SK-N-SH (cell line): ENCODE measurements around the gene MYH11. TPM values are rescaled to one million over a fixed set of nuclear protein-coding genes. Genes with fewer than 3 reads are reported as not detected.
A peak's percentile ranks its signal among the peaks of the same experiment; 100 is the strongest.
"Not testable (repeated sequence)": the region's sequence is repeated elsewhere in the genome, so short reads cannot be mapped to it uniquely, and the experiment has no call there.

Source experiments
- CTCF ChIA-PET: fragments of 300-600, 350-600 bp; formaldehyde crosslinking; extraction: SDS; loops from one replicate; lab custom pipeline; 2021; lab: Yijun Ruan, JAX
- POLR2A ChIA-PET: fragments of 350-600 bp; sonication (Branson Sonifier 250); formaldehyde crosslinking; extraction: SDS; loops from one replicate; lab custom pipeline; 2020; ENCODE audit warnings: antibody characterized with exemption, inconsistent platforms; lab: Yijun Ruan, JAX
- DNase-seq: peaks from one replicate; pipeline ENCODE4 v3.0.0; 2012
- H2AFZ ChIP-seq: fragments of 200-600 bp; sonication (generic); 2 replicates; pipeline ENCODE4 v1.8.1; 2016; ENCODE audit warnings: antibody characterized with exemption, mild to moderate bottlenecking, low read depth
- H3F3A ChIP-seq: fragments of 200-600 bp; sonication (generic); replicated peaks from 2 replicates; pipeline ENCODE3; 2016; ENCODE audit warnings: antibody characterized with exemption, mild to moderate bottlenecking; ENCODE audit not compliant: insufficient read depth
- H3K27ac ChIP-seq, 2 experiments: fragments of 200-500 bp in 1 of 2; fragments of 200-600 bp in 1 of 2; sonication (Bioruptor generic) in 1 of 2; sonication (generic), shearing (Covaris generic) in 1 of 2; 2 replicates each; pipeline versions ENCODE4 v1.5.1 to v1.6.1; 2014 to 2016; ENCODE audit warnings: low read depth in 2 of 2, inconsistent platforms in 1 of 2, low read length in 1 of 2, mild to moderate bottlenecking in 1 of 2, mixed read lengths in 1 of 2
- H3K27me3 ChIP-seq: fragments of 200-600 bp; sonication (generic), shearing (Covaris generic); 2 replicates; pipeline ENCODE4 v1.6.1; 2016; ENCODE audit warnings: mixed run types; ENCODE audit not compliant: insufficient read depth
- H3K36me3 ChIP-seq, 2 experiments: fragments of 200-500 bp in 1 of 2; fragments of 200-600 bp in 1 of 2; sonication (Bioruptor generic) in 1 of 2; sonication (generic) in 1 of 2; replicated peaks in 1 of 2; 2 replicates each; pipeline versions ENCODE3 to v1.5.1; 2014 to 2016; ENCODE audit warnings: low read length in 1 of 2, mild to moderate bottlenecking in 1 of 2; ENCODE audit not compliant: insufficient read depth in 2 of 2, control insufficient read depth in 1 of 2
- H3K4me1 ChIP-seq, 2 experiments: fragments of 200-500 bp in 1 of 2; fragments of 200-600 bp in 1 of 2; sonication (Bioruptor generic) in 1 of 2; sonication (generic), shearing (Covaris generic) in 1 of 2; 2 replicates each; pipeline versions ENCODE4 v1.5.1 to v1.6.1; 2014 to 2016; ENCODE audit warnings: low read depth in 1 of 2, low read length in 1 of 2, mixed run types in 1 of 2; ENCODE audit not compliant: insufficient read depth in 2 of 2, control insufficient read depth in 1 of 2
- H3K4me2 ChIP-seq: fragments of 200-600 bp; sonication (generic), shearing (Covaris generic); 2 replicates; pipeline ENCODE4 v1.6.1; 2017; ENCODE audit warnings: mixed run types
- H3K4me3 ChIP-seq, 2 experiments: fragments of 200-500 bp in 1 of 2; fragments of 200-600 bp in 1 of 2; sonication (Bioruptor generic) in 1 of 2; sonication (generic), shearing (Covaris generic) in 1 of 2; 2 replicates each; pipeline versions ENCODE4 v1.5.1 to v1.8.1; 2014 to 2016; ENCODE audit warnings: low read depth in 2 of 2, inconsistent platforms in 1 of 2, low read length in 1 of 2, mild to moderate bottlenecking in 1 of 2, mixed read lengths in 1 of 2, moderate library complexity in 1 of 2
- H3K79me2 ChIP-seq: fragments of 200-600 bp; sonication (generic); 2 replicates; pipeline ENCODE4 v1.8.1; 2017; ENCODE audit warnings: mild to moderate bottlenecking; ENCODE audit not compliant: insufficient read depth
- H3K9ac ChIP-seq: fragments of 200-600 bp; sonication (generic); 2 replicates; pipeline ENCODE4 v1.6.1; 2017; ENCODE audit warnings: mixed run types
- H3K9me2 ChIP-seq: fragments of 200-600 bp; sonication (generic); 2 replicates; pipeline ENCODE4 v1.6.1; 2017; ENCODE audit warnings: mixed run types
- H3K9me3 ChIP-seq: fragments of 200-600 bp; sonication (generic); 2 replicates; pipeline ENCODE4 v1.6.1; 2017; ENCODE audit warnings: mixed run types, mild to moderate bottlenecking, moderate library complexity
- H4K20me1 ChIP-seq: fragments of 200-600 bp; sonication (generic); 2 replicates; pipeline ENCODE4 v1.6.1; 2017; ENCODE audit warnings: mild to moderate bottlenecking, mixed run types; ENCODE audit not compliant: insufficient read depth
- FOSL2 ChIP-seq: IDR thresholded peaks from 2 replicates; pipeline ENCODE4 v1.4.0; 2012; ENCODE audit warnings: low read depth, mild to moderate bottlenecking, moderate library complexity, borderline replicate concordance
- MEF2A ChIP-seq: IDR thresholded peaks from 2 replicates; pipeline ENCODE4 v1.4.0; 2012; ENCODE audit warnings: low read depth, borderline replicate concordance
- NFIC ChIP-seq: IDR thresholded peaks from 2 replicates; pipeline ENCODE4 v1.4.0; 2012; ENCODE audit warnings: borderline replicate concordance
- POLR2AphosphoS5 ChIP-seq: IDR thresholded peaks from 2 replicates; pipeline ENCODE4 v1.6.1; 2012; ENCODE audit warnings: low read depth, low read length
- RCOR1 ChIP-seq: fragments of 150-350 bp; IDR thresholded peaks from 2 replicates; pipeline ENCODE4 v1.6.1; 2017; ENCODE audit warnings: antibody characterized with exemption, low read length
- REST ChIP-seq: IDR thresholded peaks from 2 replicates; pipeline ENCODE4 v1.6.1; 2012; ENCODE audit warnings: mild to moderate bottlenecking, low read depth, low read length, moderate library complexity
- SMC3 ChIP-seq: IDR thresholded peaks from 2 replicates; pipeline ENCODE4 v1.6.1; 2012; ENCODE audit warnings: low read depth, low read length, improper control_type of control experiment
- TAF1 ChIP-seq: IDR thresholded peaks from 2 replicates; pipeline ENCODE4 v1.6.1; 2012; ENCODE audit warnings: low read depth, mild to moderate bottlenecking, low read length, moderate library complexity, borderline replicate concordance
- TEAD4 ChIP-seq: IDR thresholded peaks from 2 replicates; pipeline ENCODE4 v1.4.0; 2012; ENCODE audit warnings: mild to moderate bottlenecking, borderline replicate concordance; ENCODE audit not compliant: insufficient read depth
- WGBS: methylation state at CpG from one replicate; pipeline ENCODE4 v1.1.6; 2017; ENCODE audit warnings: low lambda C conversion rate; 5-methylcytosine and 5-hydroxymethylcytosine counted together
- polyA plus RNA-seq, 3 experiments: library from polyadenylated mRNA; depleted of rRNA; stranded (reverse); fragments of >200 nt; gene quantifications; 2 replicates each; pipeline ENCODE4 v1.2.3, GENCODE V29; 2012

Gene MYH11
- polyA plus RNA-seq, 1 of the 3 experiments (the other 2 are of a cell fraction), result 0.02 TPM

- Histone ChIP-seq H3K9me3 (no peaks in the 10 kb centered on the region; the same call in 1 of the 2 replicates), H3K27me3 (no peaks in the 10 kb centered on the region), H3K79me2 (no peaks in the 10 kb centered on the region), H3K9me2 (no peaks in the 10 kb centered on the region), H3F3A (no peaks in the 10 kb centered on the region), H3K4me3 (no peak overlapping the region), H3K4me2 (no peak overlapping the region), H3K27ac (no peak overlapping the region), H3K36me3 (no peaks in the 10 kb centered on the region), H3K4me1 (no peaks in the 10 kb centered on the region), H4K20me1 (no peaks in the 10 kb centered on the region), H2AFZ (no peak overlapping the region), H3K9ac (no peak overlapping the region)
- ChIA-PET CTCF (interaction anchor here (0.7 to 1.2 kb wide), 2 partner anchors 27 to 29 kb away, joined by 3 to 5 read pairs; no protein-coding TSS in a partner anchor), POLR2A (no interaction called here)
- no peak for TF ChIP-seq REST
- peak; percentile 72 for TF ChIP-seq NFIC
- 65% methylated on average over 5 of the region's 5 CpGs for WGBS
- DNase-seq, result no peak
Measured at GRCh38 chr16:15792563-15792971, 64.3 kb downstream of the MYH11 start.

- Histone ChIP-seq H3K4me3 (no peak overlapping the region), H3K79me2 (no peaks in the 10 kb centered on the region), H3K27ac (no peak overlapping the region), H2AFZ (no peak overlapping the region), H3K9me3 (no peaks in the 10 kb centered on the region), H3F3A (no peaks in the 10 kb centered on the region), H3K4me1 (no peaks in the 10 kb centered on the region), H4K20me1 (no peaks in the 10 kb centered on the region), H3K27me3 (no peaks in the 10 kb centered on the region), H3K36me3 (no peaks in the 10 kb centered on the region), H3K4me2 (no peak overlapping the region), H3K9me2 (no peaks in the 10 kb centered on the region), H3K9ac (no peak overlapping the region)
- POLR2A ChIA-PET, result no interaction called here
- CTCF ChIA-PET, result no interaction called here
- WGBS, result 24% methylated on average over 4 of the region's 4 CpGs
- TF ChIP-seq POLR2AphosphoS5 (no peak), SMC3 (no peak), FOSL2 (no peak), TAF1 (no peak), TEAD4 (no peak), REST (no peak), RCOR1 (no peak), MEF2A (no peak)
- DNase-seq, result no peak
Measured at GRCh38 chr16:15790458-15790857, 66.4 kb downstream of the MYH11 start.

- CTCF ChIA-PET, H3K4me1 ChIP-seq, H3K27ac ChIP-seq, H2AFZ ChIP-seq, H3K79me2 ChIP-seq, H3K9me3 ChIP-seq, POLR2A ChIA-PET, H4K20me1 ChIP-seq, H3K9ac ChIP-seq, DNase-seq, H3K4me3 ChIP-seq, H3K9me2 ChIP-seq, H3F3A ChIP-seq, H3K4me2 ChIP-seq, H3K27me3 ChIP-seq, H3K36me3 ChIP-seq: not testable (repeated sequence)
- 76% methylated on average over 5 of the region's 5 CpGs for WGBS
Measured at GRCh38 chr16:15789816-15790215, 67.0 kb downstream of the MYH11 start.
